Activated CD4-positive, alpha-beta T cell treated with anti-CD3 and anti-CD28 coated beads, Interleukin-2, amount 10 ng/mL, durations not matched to agents 7 days and 5 days (primary cell): Measurements from ENCODE around the gene MTUS2. TPM values are rescaled to one million over a fixed set of nuclear protein-coding genes. Genes with fewer than 3 reads are reported as not detected.

Source experiments
- CTCF ChIA-PET: fragments of 350-600 bp; sonication (Branson Sonifier 250); formaldehyde crosslinking; loops from one replicate; lab custom pipeline; 2021; ENCODE audit warnings: antibody characterized with exemption; lab: Charles Lee
- POLR2A ChIA-PET: fragments of 350-600 bp; sonication (Branson Sonifier 250); formaldehyde crosslinking; loops from one replicate; lab custom pipeline; 2021; ENCODE audit warnings: antibody characterized with exemption; lab: Charles Lee
- DNase-seq: peaks from one replicate; pipeline ENCODE4 v3.0.0-alpha.2; 2020
- H3K27ac Mint-ChIP-seq: one replicate; pipeline ENCODE4 v1.8.0; 2021; ENCODE audit warnings: mild to moderate bottlenecking, moderate library complexity, mixed read lengths
- H3K27me3 Mint-ChIP-seq: one replicate; pipeline ENCODE4 v1.8.0; 2021; ENCODE audit warnings: mixed read lengths
- H3K36me3 Mint-ChIP-seq: one replicate; pipeline ENCODE4 v1.8.0; 2021; ENCODE audit warnings: low read depth, mixed read lengths
- H3K4me1 Mint-ChIP-seq: one replicate; pipeline ENCODE4 v1.8.0; 2021; ENCODE audit warnings: mixed read lengths
- H3K4me3 Mint-ChIP-seq: one replicate; pipeline ENCODE4 v1.8.0; 2021; ENCODE audit warnings: mild to moderate bottlenecking, moderate library complexity, mixed read lengths
- H3K9me3 Mint-ChIP-seq: one replicate; pipeline ENCODE4 v1.8.0; 2021; ENCODE audit warnings: mixed read lengths
- total RNA-seq, 2 experiments: library from RNA; stranded (reverse); gene quantifications; one replicate each; pipeline ENCODE4 v1.2.3, GENCODE V29; 2021

Gene MTUS2
- total RNA-seq, 2 experiments from 2014 or later = not detected

- Mint-ChIP-seq H3K9me3 (no peaks in the 10 kb centered on the region), H3K27me3 (no peaks in the 10 kb centered on the region), H3K27ac (no peak overlapping the region), H3K36me3 (no peaks in the 10 kb centered on the region), H3K4me1 (no peaks in the 10 kb centered on the region), H3K4me3 (no peak overlapping the region)
- ChIA-PET POLR2A (interaction anchor here (0.6 kb wide), 1 partner anchor 88 kb away, joined by 3 read pairs; no protein-coding TSS in a partner anchor), CTCF (no interaction called here)
- DNase-seq = no peak
These were observed 464.6 kb downstream of the MTUS2 start for GRCh38 chr13:29284726-29285125.

- H3K4me1 Mint-ChIP-seq = no peaks in the 10 kb centered on the region
- no peaks in the 10 kb centered on the region for H3K36me3 Mint-ChIP-seq
- H3K27ac Mint-ChIP-seq = no peak overlapping the region
- CTCF ChIA-PET = no interaction called here
- POLR2A ChIA-PET = no interaction called here
- no peaks in the 10 kb centered on the region for H3K27me3 Mint-ChIP-seq
- no peak for DNase-seq
- H3K4me3 Mint-ChIP-seq = no peak overlapping the region
- no peaks in the 10 kb centered on the region for H3K9me3 Mint-ChIP-seq
These were observed 467.1 kb downstream of the MTUS2 start for GRCh38 chr13:29287237-29287636.

- Mint-ChIP-seq H3K4me3 (no peak overlapping the region), H3K9me3 (no peaks in the 10 kb centered on the region), H3K36me3 (no peaks in the 10 kb centered on the region), H3K27me3 (no peaks in the 10 kb centered on the region), H3K4me1 (no peaks in the 10 kb centered on the region), H3K27ac (no peak overlapping the region)
- ChIA-PET CTCF (no interaction called here), POLR2A (no interaction called here)
- DNase-seq = no peak
These were observed 471.9 kb downstream of the MTUS2 start for GRCh38 chr13:29292045-29292444.

GRCh38 chr13:29294821-29295220, 474.7 kb downstream of the MTUS2 start:
- no peak for DNase-seq
- CTCF ChIA-PET = no interaction called here
- POLR2A ChIA-PET = no interaction called here
- H3K27me3 Mint-ChIP-seq = no peaks in the 10 kb centered on the region
- no peak overlapping the region for H3K4me3 Mint-ChIP-seq
- no peaks in the 10 kb centered on the region for H3K9me3 Mint-ChIP-seq
- H3K36me3 Mint-ChIP-seq = no peaks in the 10 kb centered on the region
- no peak overlapping the region for H3K27ac Mint-ChIP-seq
- H3K4me1 Mint-ChIP-seq = no peaks in the 10 kb centered on the region

GRCh38 chr13:29301027-29301426, 480.9 kb downstream of the MTUS2 start:
- no peaks in the 10 kb centered on the region for H3K4me1 Mint-ChIP-seq
- H3K9me3 Mint-ChIP-seq = peaks cover 16% of the 10 kb centered on the region
- H3K36me3 Mint-ChIP-seq = no peaks in the 10 kb centered on the region
- H3K4me3 Mint-ChIP-seq = no peak overlapping the region
- ChIA-PET CTCF (no interaction called here), POLR2A (no interaction called here)
- H3K27ac Mint-ChIP-seq = no peak overlapping the region
- H3K27me3 Mint-ChIP-seq = no peaks in the 10 kb centered on the region
- DNase-seq = no peak

GRCh38 chr13:29304148-29304547, 484.0 kb downstream of the MTUS2 start:
- POLR2A ChIA-PET = no interaction called here
- CTCF ChIA-PET = no interaction called here
- no peak overlapping the region for H3K27ac Mint-ChIP-seq

GRCh38 chr13:29310806-29311205, 490.7 kb downstream of the MTUS2 start:
- ChIA-PET POLR2A (no interaction called here), CTCF (no interaction called here)
- no peak overlapping the region for H3K4me3 Mint-ChIP-seq
- H3K36me3 Mint-ChIP-seq = no peaks in the 10 kb centered on the region
- H3K9me3 Mint-ChIP-seq = peaks cover 5% of the 10 kb centered on the region
- H3K27ac Mint-ChIP-seq = no peak overlapping the region
- H3K27me3 Mint-ChIP-seq = no peaks in the 10 kb centered on the region
- no peak for DNase-seq
- H3K4me1 Mint-ChIP-seq = no peaks in the 10 kb centered on the region

More at GRCh38 chr13:29304148-29304547, 484.0 kb downstream of the MTUS2 start:
- Mint-ChIP-seq H3K27me3 (no peaks in the 10 kb centered on the region), H3K4me1 (no peaks in the 10 kb centered on the region), H3K36me3 (no peaks in the 10 kb centered on the region), H3K9me3 (peaks cover 21% of the 10 kb centered on the region), H3K4me3 (no peak overlapping the region)
- DNase-seq = no peak

GRCh38 chr13:29315847-29316246, 495.7 kb downstream of the MTUS2 start:
- H3K27ac Mint-ChIP-seq = no peak overlapping the region
- POLR2A ChIA-PET = no interaction called here
- H3K27me3 Mint-ChIP-seq = no peaks in the 10 kb centered on the region
- no peak overlapping the region for H3K4me3 Mint-ChIP-seq
- H3K4me1 Mint-ChIP-seq = no peaks in the 10 kb centered on the region
- H3K9me3 Mint-ChIP-seq = no peaks in the 10 kb centered on the region
- no peaks in the 10 kb centered on the region for H3K36me3 Mint-ChIP-seq
- no peak for DNase-seq
- CTCF ChIA-PET = no interaction called here

GRCh38 chr13:29317828-29318227, 497.7 kb downstream of the MTUS2 start:
- Mint-ChIP-seq H3K9me3 (no peaks in the 10 kb centered on the region), H3K36me3 (no peaks in the 10 kb centered on the region), H3K27ac (no peak overlapping the region), H3K4me1 (no peaks in the 10 kb centered on the region), H3K4me3 (no peak overlapping the region), H3K27me3 (no peaks in the 10 kb centered on the region)
- no peak for DNase-seq
- ChIA-PET CTCF (no interaction called here), POLR2A (no interaction called here)

- Mint-ChIP-seq H3K27me3 (no peaks in the 10 kb centered on the region), H3K4me1 (no peaks in the 10 kb centered on the region), H3K9me3 (no peaks in the 10 kb centered on the region), H3K36me3 (no peaks in the 10 kb centered on the region), H3K4me3 (no peak overlapping the region), H3K27ac (no peak overlapping the region)
- CTCF ChIA-PET = no interaction called here
- POLR2A ChIA-PET = no interaction called here
- no peak for DNase-seq
These were observed 498.6 kb downstream of the MTUS2 start for GRCh38 chr13:29318741-29319140.

- no peak for DNase-seq
- Mint-ChIP-seq H3K36me3 (no peaks in the 10 kb centered on the region), H3K27ac (no peak overlapping the region), H3K4me3 (no peak overlapping the region), H3K9me3 (no peaks in the 10 kb centered on the region), H3K27me3 (no peaks in the 10 kb centered on the region), H3K4me1 (no peaks in the 10 kb centered on the region)
- POLR2A ChIA-PET = no interaction called here
- CTCF ChIA-PET = no interaction called here
These were observed 499.3 kb downstream of the MTUS2 start for GRCh38 chr13:29319451-29319850.

GRCh38 chr13:29323954-29324353, 503.8 kb downstream of the MTUS2 start:
- ChIA-PET CTCF (no interaction called here), POLR2A (no interaction called here)
- no peak for DNase-seq
- Mint-ChIP-seq H3K27ac (no peak overlapping the region), H3K4me3 (no peak overlapping the region), H3K27me3 (no peaks in the 10 kb centered on the region), H3K4me1 (no peaks in the 10 kb centered on the region), H3K36me3 (no peaks in the 10 kb centered on the region), H3K9me3 (no peaks in the 10 kb centered on the region)

GRCh38 chr13:29324601-29325000, 504.5 kb downstream of the MTUS2 start:
- no peaks in the 10 kb centered on the region for H3K9me3 Mint-ChIP-seq

GRCh38 chr13:29328501-29328900, 508.4 kb downstream of the MTUS2 start:
- H3K9me3 Mint-ChIP-seq = peaks cover 2% of the 10 kb centered on the region
- H3K27me3 Mint-ChIP-seq = no peaks in the 10 kb centered on the region
- no peak for DNase-seq
- ChIA-PET CTCF (no interaction called here), POLR2A (no interaction called here)
- no peaks in the 10 kb centered on the region for H3K4me1 Mint-ChIP-seq
- no peaks in the 10 kb centered on the region for H3K36me3 Mint-ChIP-seq
- no peak overlapping the region for H3K27ac Mint-ChIP-seq
- no peak overlapping the region for H3K4me3 Mint-ChIP-seq

More at GRCh38 chr13:29324601-29325000, 504.5 kb downstream of the MTUS2 start:
- Mint-ChIP-seq H3K4me1 (no peaks in the 10 kb centered on the region), H3K27me3 (no peaks in the 10 kb centered on the region), H3K4me3 (no peak overlapping the region), H3K36me3 (no peaks in the 10 kb centered on the region), H3K27ac (no peak overlapping the region)
- CTCF ChIA-PET = no interaction called here
- POLR2A ChIA-PET = no interaction called here
- no peak for DNase-seq
